ENCODE data around the gene MET.

MET gene

DNA sequence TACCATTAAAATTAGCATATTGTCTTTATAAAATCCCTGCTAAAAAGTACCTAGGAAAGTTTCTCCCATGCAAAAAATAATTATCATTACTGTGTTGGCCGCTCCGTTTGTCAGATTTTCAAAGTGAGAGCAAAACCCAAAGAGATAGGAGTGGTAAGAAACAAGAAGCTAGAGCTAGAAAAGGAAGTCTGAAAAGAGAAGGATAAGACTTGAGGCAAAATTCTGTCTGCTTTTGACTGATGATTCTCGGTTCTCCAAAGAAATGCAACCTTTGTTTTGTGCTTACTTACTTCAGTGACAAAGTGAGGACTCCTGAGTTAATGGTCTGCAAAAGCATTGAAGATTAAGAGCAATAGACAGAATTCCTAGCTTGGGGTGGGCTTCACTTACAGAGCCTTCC, 157.0 kb downstream of the MET start:
- Histone ChIP-seq H3K4me1 (ENCODE audit: control insufficient read depth, insufficient read depth, low read length) (no peaks in the 10 kb centered on the region), H3K36me3 (ENCODE audit: control insufficient read depth in 2 of 2, insufficient read depth in 1 of 2, low read length in 2 of 2) (no peaks in the 10 kb centered on the region), H3K27ac (ENCODE audit: extremely low read depth, low read depth, low read length) (no peak overlapping the region), H3K4me3 (ENCODE audit: low read depth, low read length) (no peak overlapping the region), H3K9me3 (ENCODE audit: control insufficient read depth, insufficient read depth, low read depth, low read length) (no peaks in the 10 kb centered on the region)
- TF ChIP-seq, protein P1, sequence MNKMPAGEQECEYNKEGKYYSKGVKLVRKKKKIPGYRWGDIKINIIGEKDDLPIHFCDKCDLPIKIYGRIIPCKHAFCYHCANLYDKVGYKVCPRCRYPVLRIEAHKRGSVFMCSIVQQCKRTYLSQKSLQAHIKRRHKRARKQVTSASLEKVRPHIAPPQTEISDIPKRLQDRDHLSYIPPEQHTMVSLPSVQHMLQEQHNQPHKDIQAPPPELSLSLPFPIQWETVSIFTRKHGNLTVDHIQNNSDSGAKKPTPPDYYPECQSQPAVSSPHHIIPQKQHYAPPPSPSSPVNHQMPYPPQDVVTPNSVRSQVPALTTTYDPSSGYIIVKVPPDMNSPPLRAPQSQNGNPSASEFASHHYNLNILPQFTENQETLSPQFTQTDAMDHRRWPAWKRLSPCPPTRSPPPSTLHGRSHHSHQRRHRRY (tag by site-specific recombination; IDR thresholded peaks at IDR 0.05): no peak
- no peak for TF ChIP-seq ZBTB20 (tag by site-specific recombination; IDR thresholded peaks at IDR 0.05)
- no peak for TF ChIP-seq ZNF292 (tag by site-specific recombination; IDR thresholded peaks at IDR 0.05; ENCODE audit: borderline replicate concordance, low read depth)
- TF ChIP-seq, protein P2, sequence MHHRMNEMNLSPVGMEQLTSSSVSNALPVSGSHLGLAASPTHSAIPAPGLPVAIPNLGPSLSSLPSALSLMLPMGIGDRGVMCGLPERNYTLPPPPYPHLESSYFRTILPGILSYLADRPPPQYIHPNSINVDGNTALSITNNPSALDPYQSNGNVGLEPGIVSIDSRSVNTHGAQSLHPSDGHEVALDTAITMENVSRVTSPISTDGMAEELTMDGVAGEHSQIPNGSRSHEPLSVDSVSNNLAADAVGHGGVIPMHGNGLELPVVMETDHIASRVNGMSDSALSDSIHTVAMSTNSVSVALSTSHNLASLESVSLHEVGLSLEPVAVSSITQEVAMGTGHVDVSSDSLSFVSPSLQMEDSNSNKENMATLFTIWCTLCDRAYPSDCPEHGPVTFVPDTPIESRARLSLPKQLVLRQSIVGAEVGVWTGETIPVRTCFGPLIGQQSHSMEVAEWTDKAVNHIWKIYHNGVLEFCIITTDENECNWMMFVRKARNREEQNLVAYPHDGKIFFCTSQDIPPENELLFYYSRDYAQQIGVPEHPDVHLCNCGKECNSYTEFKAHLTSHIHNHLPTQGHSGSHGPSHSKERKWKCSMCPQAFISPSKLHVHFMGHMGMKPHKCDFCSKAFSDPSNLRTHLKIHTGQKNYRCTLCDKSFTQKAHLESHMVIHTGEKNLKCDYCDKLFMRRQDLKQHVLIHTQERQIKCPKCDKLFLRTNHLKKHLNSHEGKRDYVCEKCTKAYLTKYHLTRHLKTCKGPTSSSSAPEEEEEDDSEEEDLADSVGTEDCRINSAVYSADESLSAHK (tag by site-specific recombination; IDR thresholded peaks at IDR 0.05): no peak
- TF ChIP-seq, protein P3, sequence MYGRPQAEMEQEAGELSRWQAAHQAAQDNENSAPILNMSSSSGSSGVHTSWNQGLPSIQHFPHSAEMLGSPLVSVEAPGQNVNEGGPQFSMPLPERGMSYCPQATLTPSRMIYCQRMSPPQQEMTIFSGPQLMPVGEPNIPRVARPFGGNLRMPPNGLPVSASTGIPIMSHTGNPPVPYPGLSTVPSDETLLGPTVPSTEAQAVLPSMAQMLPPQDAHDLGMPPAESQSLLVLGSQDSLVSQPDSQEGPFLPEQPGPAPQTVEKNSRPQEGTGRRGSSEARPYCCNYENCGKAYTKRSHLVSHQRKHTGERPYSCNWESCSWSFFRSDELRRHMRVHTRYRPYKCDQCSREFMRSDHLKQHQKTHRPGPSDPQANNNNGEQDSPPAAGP (tag by site-specific recombination; IDR thresholded peaks at IDR 0.05): no peak
- ChIA-PET POLR2A (no interaction called here), CTCF (interaction anchor here (0.7 kb wide), 1 partner anchor 292 kb away, joined by 4 read pairs; no protein-coding TSS in a partner anchor)

DNA sequence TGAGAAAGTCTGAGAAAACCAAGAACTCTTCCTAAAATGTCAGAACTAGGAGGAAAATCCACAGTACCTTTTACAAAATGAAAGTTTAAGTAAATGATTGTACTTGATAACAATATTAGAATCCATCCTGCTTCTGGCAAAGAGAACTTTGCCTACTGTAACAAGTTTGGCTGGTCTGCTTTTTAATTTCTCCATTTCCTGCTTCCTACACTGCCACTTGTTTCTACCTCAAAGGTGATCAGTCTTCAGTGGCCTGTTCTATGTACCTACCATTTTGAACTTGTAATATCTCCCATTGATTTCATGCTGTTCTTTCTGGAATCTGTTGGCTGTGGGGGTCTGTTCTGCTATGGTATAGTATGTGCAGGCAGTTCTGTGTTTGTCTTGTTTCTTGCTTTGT, 157.5 kb downstream of the MET start:
- no peaks in the 10 kb centered on the region for H3K9me3 ChIP-seq (ENCODE audit: control insufficient read depth, insufficient read depth, low read depth, low read length)
- no peak overlapping the region for H3K4me3 ChIP-seq (ENCODE audit: low read depth, low read length)
- no peak overlapping the region for H3K27ac ChIP-seq (ENCODE audit: extremely low read depth, low read depth, low read length)
- H3K4me1 ChIP-seq (ENCODE audit: control insufficient read depth, insufficient read depth, low read length): no peaks in the 10 kb centered on the region
- POLR2A ChIA-PET: no interaction called here
- peak; percentile 63; the same call in 1 of the 2 replicates for TF ChIP-seq PRDM1 (tag by site-specific recombination; IDR thresholded peaks at IDR 0.05)
- TF ChIP-seq ZBTB1 (tag by site-specific recombination; IDR thresholded peaks at IDR 0.05): no peak
- TF ChIP-seq ZNF133 (tag by site-specific recombination; IDR thresholded peaks at IDR 0.05): no peak
- CTCF ChIA-PET: no interaction called here
- H3K36me3 ChIP-seq (ENCODE audit: control insufficient read depth in 2 of 2, insufficient read depth in 1 of 2, low read length in 2 of 2): no peaks in the 10 kb centered on the region

DNA sequence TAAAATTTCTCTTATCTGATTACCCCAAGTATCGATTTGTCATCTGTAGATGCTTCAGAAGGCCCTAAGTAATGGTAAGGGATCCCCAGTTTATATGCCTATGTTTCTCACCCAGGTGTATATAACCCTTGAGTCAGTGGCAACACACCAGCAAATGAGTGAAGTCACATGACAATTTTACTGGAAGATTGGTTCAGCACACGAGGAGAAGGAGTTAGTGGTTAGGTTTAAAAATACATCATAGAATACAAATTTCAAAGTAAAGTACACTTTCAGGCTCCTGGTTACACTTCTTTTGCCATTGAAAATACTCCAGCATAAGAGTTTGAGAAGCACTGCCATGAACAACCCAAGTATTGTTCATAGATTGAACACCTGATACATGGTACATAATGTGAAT, 160.7 kb downstream of the MET start:
- TF ChIP-seq ZNF596 (tag by site-specific recombination; IDR thresholded peaks at IDR 0.05) (no peak), ZNF202 (tag by site-specific recombination; IDR thresholded peaks at IDR 0.05; ENCODE audit: borderline replicate concordance) (no peak), ZNF2 (tag by site-specific recombination; IDR thresholded peaks at IDR 0.05) (no peak)
- TF ChIP-seq, protein P1 (tag by site-specific recombination; IDR thresholded peaks at IDR 0.05): no peak
- Histone ChIP-seq H3K36me3 (ENCODE audit: control insufficient read depth in 2 of 2, insufficient read depth in 1 of 2, low read length in 2 of 2) (no peaks in the 10 kb centered on the region), H3K27ac (ENCODE audit: extremely low read depth, low read depth, low read length) (no peak overlapping the region), H3K9me3 (ENCODE audit: control insufficient read depth, insufficient read depth, low read depth, low read length) (no peaks in the 10 kb centered on the region), H3K4me3 (ENCODE audit: low read depth, low read length) (no peak overlapping the region), H3K4me1 (ENCODE audit: control insufficient read depth, insufficient read depth, low read length) (no peaks in the 10 kb centered on the region)
- POLR2A ChIA-PET: no interaction called here
- CTCF ChIA-PET: no interaction called here

DNA sequence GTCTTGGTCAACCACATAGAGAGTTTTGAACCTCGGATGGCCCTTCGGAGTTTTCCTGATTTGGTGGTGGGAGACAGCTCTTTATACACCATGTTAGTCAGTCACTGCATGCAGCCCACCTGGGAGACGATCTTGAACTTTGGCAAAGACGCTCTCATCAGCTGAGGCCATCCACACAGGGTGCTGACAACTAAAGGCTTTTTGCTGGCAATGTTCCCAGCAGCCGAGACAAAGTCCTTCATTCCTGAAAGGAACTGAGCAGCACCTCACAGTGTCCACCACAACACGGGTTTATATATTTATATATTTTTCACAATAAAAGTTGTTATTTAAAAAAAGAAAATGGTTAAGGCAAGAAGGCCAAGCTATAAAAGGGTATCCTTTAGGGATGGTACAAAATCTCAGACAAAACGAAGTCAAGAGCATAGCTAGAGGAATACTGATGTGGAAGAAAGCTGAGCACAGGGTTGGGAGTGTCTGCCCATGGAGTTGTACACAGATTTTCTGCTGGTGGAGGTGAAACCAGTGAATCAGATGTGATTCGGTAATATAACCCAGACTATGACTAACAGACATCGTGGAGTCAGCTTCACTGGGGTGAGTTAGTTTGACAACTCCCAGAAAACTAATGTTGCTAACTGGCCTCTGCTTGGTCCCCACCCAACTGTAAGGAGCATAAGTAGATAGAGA, 163.0 kb downstream of the MET start:
- Histone ChIP-seq H3K4me1 (ENCODE audit: control insufficient read depth, insufficient read depth, low read length) (no peaks in the 10 kb centered on the region), H3K27ac (ENCODE audit: extremely low read depth, low read depth, low read length) (no peak overlapping the region), H3K36me3 (ENCODE audit: control insufficient read depth in 2 of 2, insufficient read depth in 1 of 2, low read length in 2 of 2) (no peaks in the 10 kb centered on the region), H3K4me3 (ENCODE audit: low read depth, low read length) (no peak overlapping the region), H3K9me3 (ENCODE audit: control insufficient read depth, insufficient read depth, low read depth, low read length) (no peaks in the 10 kb centered on the region)
- ChIA-PET POLR2A (no interaction called here), CTCF (interaction anchor here (0.6 kb wide), 3 partner anchors 662 to 1095 kb away, joined by 3 to 4 read pairs (median 3); no protein-coding TSS in a partner anchor)
- TF ChIP-seq, protein P4, sequence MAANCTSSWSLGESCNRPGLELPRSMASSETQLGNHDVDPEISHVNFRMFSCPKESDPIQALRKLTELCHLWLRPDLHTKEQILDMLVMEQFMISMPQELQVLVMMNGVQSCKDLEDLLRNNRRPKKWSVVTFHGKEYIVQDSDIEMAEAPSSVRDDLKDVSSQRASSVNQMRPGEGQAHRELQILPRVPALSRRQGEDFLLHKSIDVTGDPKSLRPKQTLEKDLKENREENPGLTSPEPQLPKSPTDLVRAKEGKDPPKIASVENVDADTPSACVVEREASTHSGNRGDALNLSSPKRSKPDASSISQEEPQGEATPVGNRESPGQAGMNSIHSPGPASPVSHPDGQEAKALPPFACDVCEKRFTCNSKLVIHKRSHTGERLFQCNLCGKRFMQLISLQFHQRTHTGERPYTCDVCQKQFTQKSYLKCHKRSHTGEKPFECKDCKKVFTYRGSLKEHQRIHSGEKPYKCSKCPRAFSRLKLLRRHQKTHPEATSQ (tag by site-specific recombination; IDR thresholded peaks at IDR 0.05): no peak
- TF ChIP-seq, protein P5, sequence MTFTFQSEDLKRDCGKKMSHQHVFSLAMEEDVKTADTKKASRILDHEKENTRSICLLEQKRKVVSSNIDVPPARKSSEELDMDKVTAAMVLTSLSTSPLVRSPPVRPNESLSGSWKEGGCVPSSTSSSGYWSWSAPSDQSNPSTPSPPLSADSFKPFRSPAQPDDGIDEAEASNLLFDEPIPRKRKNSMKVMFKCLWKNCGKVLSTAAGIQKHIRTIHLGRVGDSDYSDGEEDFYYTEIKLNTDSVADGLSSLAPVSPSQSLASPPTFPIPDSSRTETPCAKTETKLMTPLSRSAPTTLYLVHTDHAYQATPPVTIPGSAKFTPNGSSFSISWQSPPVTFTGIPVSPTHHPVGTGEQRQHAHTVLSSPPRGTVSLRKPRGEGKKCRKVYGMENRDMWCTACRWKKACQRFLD (tag by site-specific recombination; IDR thresholded peaks at IDR 0.05): no peak
- TF ChIP-seq ZNF311 (tag by site-specific recombination; IDR thresholded peaks at IDR 0.05; ENCODE audit: borderline replicate concordance): no peak
- TF ChIP-seq YY2 (tag by site-specific recombination; IDR thresholded peaks at IDR 0.05): no peak
- TF ChIP-seq ZNF664 (tag by site-specific recombination; IDR thresholded peaks at IDR 0.05): no peak
- 0 out of 2 replicates have a peak, but pooled peaks have one; percentile 25 for TF ChIP-seq ZNF600 (tag by site-specific recombination; IDR thresholded peaks at IDR 0.05)
- no peak for TF ChIP-seq ZFHX2 (tag by site-specific recombination; conservative IDR thresholded peaks at IDR 0.05)
- peak; percentile 38; the same call in 1 of the 2 replicates for TF ChIP-seq ZBTB20 (tag by site-specific recombination; IDR thresholded peaks at IDR 0.05)

Data from HEK293 (cell line).